ENCODE results near the gene RBM10.
A peak's percentile ranks its signal among the peaks of the same experiment; 100 is the strongest.

RBM10 gene

GRCh38 chrX:47209508-47210238, 64.7 kb downstream of the RBM10 start:
- Histone ChIP-seq H3K4me3 (no peak overlapping the region), H3K27ac (no peak overlapping the region)
- TF ChIP-seq CTCF (IDR thresholded peaks at IDR 0.05), result no peak
- no peak for DNase-seq (ENCODE audit: low spot score)

GRCh38 chrX:47210661-47211425, 65.8 kb downstream of the RBM10 start:
- Histone ChIP-seq H3K27ac (no peak overlapping the region), H3K4me3 (no peak overlapping the region)
- DNase-seq (ENCODE audit: low spot score), result no peak
- no peak for TF ChIP-seq CTCF (IDR thresholded peaks at IDR 0.05)

GRCh38 chrX:47212381-47213293, 67.6 kb downstream of the RBM10 start:
- no peak overlapping the region for H3K4me3 ChIP-seq
- no peak overlapping the region for H3K27ac ChIP-seq
- no peak for TF ChIP-seq CTCF (IDR thresholded peaks at IDR 0.05)
- no peak for DNase-seq (ENCODE audit: low spot score)

GRCh38 chrX:47214435-47215077, 69.5 kb downstream of the RBM10 start:
- no peak for TF ChIP-seq CTCF (IDR thresholded peaks at IDR 0.05)
- no peak for DNase-seq (ENCODE audit: low spot score)
- no peak overlapping the region for H3K4me3 ChIP-seq
- H3K27ac ChIP-seq, result no peak overlapping the region

- Histone ChIP-seq H3K27ac (no peak overlapping the region), H3K4me3 (no peak overlapping the region)
- no peak for TF ChIP-seq CTCF (IDR thresholded peaks at IDR 0.05)
- DNase-seq (ENCODE audit: low spot score), result no peak
Measured at GRCh38 chrX:47215291-47215900, 70.4 kb downstream of the RBM10 start.

- DNase-seq (ENCODE audit: low spot score), result no peak
- Histone ChIP-seq H3K27ac (peak overlapping the region; percentile 76 to 81), H3K4me3 (no peak overlapping the region)
- TF ChIP-seq CTCF (IDR thresholded peaks at IDR 0.05), result no peak
Measured at GRCh38 chrX:47216393-47216925, 71.4 kb downstream of the RBM10 start.

Data from coronary artery (tissue), 2 donors.